NT2/D1 (cell line): ENCODE measurements around the gene ACOXL.
A peak's percentile ranks its signal among the peaks of the same experiment; 100 is the strongest.

Source experiments
- DNase-seq: peaks from one replicate; pipeline ENCODE4 v3.0.0-alpha.2; 2011; ENCODE audit warnings: low read depth, low spot score
- H3K27me3 ChIP-seq: 2 replicates; pipeline ENCODE4 v1.6.0; 2011; ENCODE audit warnings: mild to moderate bottlenecking; ENCODE audit not compliant: insufficient read length, insufficient read depth
- H3K36me3 ChIP-seq: 2 replicates; pipeline ENCODE4 v1.6.1; 2011; ENCODE audit warnings: mild to moderate bottlenecking, low read length, mixed read lengths; ENCODE audit not compliant: insufficient read depth, insufficient read length
- H3K4me1 ChIP-seq: 2 replicates; pipeline ENCODE4 v1.5.1; 2011; ENCODE audit not compliant: insufficient read depth, insufficient read length
- H3K4me3 ChIP-seq: 2 replicates; pipeline ENCODE4 v1.5.1; 2011; ENCODE audit warnings: low read depth; ENCODE audit not compliant: insufficient read length
- H3K9ac ChIP-seq: 2 replicates; pipeline ENCODE4 v1.6.0; 2011; ENCODE audit warnings: low read depth; ENCODE audit not compliant: insufficient read length
- H3K9me3 ChIP-seq: 2 replicates; pipeline ENCODE4 v1.5.1; 2011; ENCODE audit warnings: mild to moderate bottlenecking, low read length; ENCODE audit not compliant: insufficient read depth
- SUZ12 ChIP-seq: IDR thresholded peaks from 2 replicates; pipeline ENCODE4 v1.6.1; 2011; ENCODE audit not compliant: insufficient read length, insufficient read depth; ENCODE audit errors: extremely low read depth
- YY1 ChIP-seq: IDR thresholded peaks from 2 replicates; pipeline ENCODE4 v1.6.1; 2011; ENCODE audit not compliant: insufficient read length, insufficient read depth
- ZNF274 ChIP-seq: IDR thresholded peaks from 2 replicates; pipeline ENCODE4 v1.6.1; 2011; ENCODE audit warnings: mild to moderate bottlenecking, low read depth, low read length

The ACOXL gene

GRCh38 chr2:111028720-111029119, 296.3 kb downstream of the ACOXL start:
- Histone ChIP-seq H3K4me3 (no peak overlapping the region), H3K9ac (no peak overlapping the region), H3K36me3 (no peaks in the 10 kb centered on the region), H3K4me1 (peaks cover 6% of the 10 kb centered on the region), H3K9me3 (no peaks in the 10 kb centered on the region), H3K27me3 (no peaks in the 10 kb centered on the region)
- DNase-seq: no peak
- TF ChIP-seq ZNF274 (no peak), YY1 (no peak), SUZ12 (no peak)

GRCh38 chr2:111029181-111029927, 297.0 kb downstream of the ACOXL start:
- H3K4me1 ChIP-seq: peaks cover 6% of the 10 kb centered on the region
- peak; percentile 32 for DNase-seq
- no peaks in the 10 kb centered on the region for H3K9me3 ChIP-seq
- no peak overlapping the region for H3K4me3 ChIP-seq
- TF ChIP-seq SUZ12 (no peak), YY1 (no peak), ZNF274 (no peak)
- H3K36me3 ChIP-seq: no peaks in the 10 kb centered on the region
- H3K27me3 ChIP-seq: no peaks in the 10 kb centered on the region
- no peak overlapping the region for H3K9ac ChIP-seq

- no peak for DNase-seq
- H3K4me3 ChIP-seq: no peak overlapping the region
- no peak overlapping the region for H3K9ac ChIP-seq
- H3K4me1 ChIP-seq: peaks cover 6% of the 10 kb centered on the region
- TF ChIP-seq YY1: no peak
- TF ChIP-seq SUZ12: no peak
- TF ChIP-seq ZNF274: no peak
- H3K9me3 ChIP-seq: no peaks in the 10 kb centered on the region
- no peaks in the 10 kb centered on the region for H3K36me3 ChIP-seq
- no peaks in the 10 kb centered on the region for H3K27me3 ChIP-seq
Observed at GRCh38 chr2:111030260-111030891, 298.0 kb downstream of the ACOXL start.

- Histone ChIP-seq H3K9ac (no peak overlapping the region), H3K4me1 (peaks cover 6% of the 10 kb centered on the region), H3K36me3 (no peaks in the 10 kb centered on the region), H3K9me3 (no peaks in the 10 kb centered on the region), H3K27me3 (no peaks in the 10 kb centered on the region), H3K4me3 (no peak overlapping the region)
- no peak for TF ChIP-seq ZNF274
- no peak for TF ChIP-seq SUZ12
- no peak for TF ChIP-seq YY1
- DNase-seq: no peak
Observed at GRCh38 chr2:111030945-111031344, 298.6 kb downstream of the ACOXL start.

- Histone ChIP-seq H3K4me1 (peaks cover 6% of the 10 kb centered on the region), H3K36me3 (no peaks in the 10 kb centered on the region), H3K9me3 (no peaks in the 10 kb centered on the region), H3K4me3 (no peak overlapping the region), H3K27me3 (no peaks in the 10 kb centered on the region), H3K9ac (no peak overlapping the region)
- DNase-seq: no peak
- TF ChIP-seq YY1 (no peak), SUZ12 (no peak), ZNF274 (no peak)
Observed at GRCh38 chr2:111031546-111032478, 299.4 kb downstream of the ACOXL start.

- Histone ChIP-seq H3K9ac (no peak overlapping the region), H3K9me3 (no peaks in the 10 kb centered on the region), H3K4me3 (no peak overlapping the region), H3K4me1 (peaks cover 6% of the 10 kb centered on the region), H3K36me3 (no peaks in the 10 kb centered on the region), H3K27me3 (no peaks in the 10 kb centered on the region)
- TF ChIP-seq YY1 (no peak), SUZ12 (no peak), ZNF274 (no peak)
- no peak for DNase-seq
Observed at GRCh38 chr2:111032721-111033429, 300.5 kb downstream of the ACOXL start.
